Fibroblast of skin of right quadriceps (primary cell): Measurements from ENCODE around the gene IRAK1.
"Not testable (repeated sequence)": the region's sequence is repeated elsewhere in the genome, so short reads cannot be mapped to it uniquely, and the experiment has no call there.

ENCODE experiments used
- DNase-seq: peaks from one replicate; pipeline ENCODE4 v3.0.0-alpha.2; 2013

Gene IRAK1

GRCh38 chrX:154018518-154019060 lies 1.1 kb downstream of the IRAK1 start:
- no peak for DNase-seq

GRCh38 chrX:154017766-154018517 lies 1.8 kb downstream of the IRAK1 start:
- no peak for DNase-seq

GRCh38 chrX:154016366-154017076 lies 3.2 kb downstream of the IRAK1 start:
- no peak for DNase-seq

- DNase-seq, result no peak
Measured at GRCh38 chrX:154015581-154016264, 4.0 kb downstream of the IRAK1 start.

GRCh38 chrX:154014429-154015380 lies 5.0 kb downstream of the IRAK1 start:
- DNase-seq, result no peak

GRCh38 chrX:154013614-154014360 lies 5.9 kb downstream of the IRAK1 start:
- DNase-seq, result peak; percentile 26

GRCh38 chrX:154013001-154013421 lies 6.7 kb downstream of the IRAK1 start:
- DNase-seq, result no peak

GRCh38 chrX:154012336-154012991 lies 7.2 kb downstream of the IRAK1 start:
- no peak for DNase-seq

GRCh38 chrX:154011376-154012335 lies 8.0 kb downstream of the IRAK1 start:
- no peak for DNase-seq

- DNase-seq, result no peak
Measured at GRCh38 chrX:154010330-154011087, 9.2 kb downstream of the IRAK1 start.

GRCh38 chrX:154008521-154008920 lies 11.2 kb downstream of the IRAK1 start:
- DNase-seq, result no peak

- no peak for DNase-seq
Measured at GRCh38 chrX:154006947-154007346, 12.8 kb downstream of the IRAK1 start.

GRCh38 chrX:154004315-154004714 lies 15.4 kb downstream of the IRAK1 start:
- DNase-seq, result no peak

- DNase-seq, result peak; percentile 68
Measured at GRCh38 chrX:154002215-154002719, 17.4 kb downstream of the IRAK1 start.

- no peak for DNase-seq
Measured at GRCh38 chrX:154000051-154000450, 19.7 kb downstream of the IRAK1 start.

GRCh38 chrX:153999359-154000037 lies 20.2 kb downstream of the IRAK1 start:
- DNase-seq, result no peak

GRCh38 chrX:153995504-153995903 lies 24.2 kb downstream of the IRAK1 start:
- DNase-seq, result no peak

- DNase-seq, result not testable (repeated sequence)
Measured at GRCh38 chrX:153994398-153994797, 25.3 kb downstream of the IRAK1 start.
